GM23248 (cell line): ENCODE results near the gene PEPD.

Source experiments
- EZH2 ChIP-seq: fragments of 200-600 bp; sonication (generic); IDR thresholded peaks from 2 replicates; pipeline ENCODE4 v1.6.1; 2018; ENCODE audit warnings: antibody characterized with exemption, mild to moderate bottlenecking; ENCODE audit not compliant: insufficient read depth, poor library complexity, severe bottlenecking
- EZH2phosphoT487 ChIP-seq: fragments of 200-600 bp; sonication (generic); IDR thresholded peaks from 2 replicates; pipeline ENCODE4 v1.6.1; 2018; ENCODE audit warnings: antibody characterized with exemption, moderate library complexity, mild to moderate bottlenecking, low read depth; ENCODE audit not compliant: insufficient read depth

DNA sequence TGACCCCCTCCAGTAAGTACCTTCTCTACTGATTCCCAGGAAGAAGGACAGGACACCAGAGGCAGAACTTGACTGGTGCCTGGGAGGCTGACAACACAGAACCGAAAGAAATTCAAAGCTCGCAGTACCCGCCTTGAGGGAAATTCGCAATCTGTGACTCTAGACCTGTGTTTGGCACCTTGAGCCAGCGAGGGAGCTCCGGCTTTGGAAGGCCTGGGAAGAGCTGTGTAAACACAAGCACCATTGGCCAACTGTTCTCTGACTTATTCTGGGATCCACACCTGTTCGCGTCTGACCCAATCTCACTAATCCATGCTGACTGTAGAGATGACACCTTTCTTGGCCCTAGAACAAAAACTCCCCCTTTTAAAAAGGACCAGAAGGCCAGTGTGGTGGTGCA is 97.4 kb downstream of the PEPD start:
- TF ChIP-seq EZH2phosphoT487 (no peak), EZH2 (no peak)
